ENCODE measurements around the gene RBFOX2.

GRCh38 chr22:36055376-36056295, 27.0 kb upstream of the RBFOX2 start:
- no peak for TF ChIP-seq CTCF (IDR thresholded peaks at IDR 0.05)
- no peak for TF ChIP-seq POLR2A (IDR thresholded peaks at IDR 0.05)

All from Peyer's patch (tissue), 4 donors.